Left lung (tissue), 10 donors: ENCODE results near the gene KITLG. TPM values are rescaled to one million over a fixed set of nuclear protein-coding genes. Genes with fewer than 3 reads are reported as not detected.

ENCODE experiments used
- ATAC-seq: fragments of 200-7000 bp; cut with Tn5 transposase; one replicate; pipeline ENCODE4 v1.9.1; 2020; ENCODE audit warnings: moderate library complexity
- DNase-seq, 4 donors: peaks; one replicate each; pipeline ENCODE4 v3.0.0-alpha.2; 2013 to 2020
- H3K27ac ChIP-seq, 2 donors: fragments of 200-600 bp; sonication (generic) in 1 of 2; one replicate each; pipeline versions ENCODE4 v1.5.0 to v1.8.0; 2020 to 2021
- H3K27me3 ChIP-seq, 2 donors: fragments of 200-600 bp; sonication (generic) in 1 of 2; one replicate each; pipeline versions ENCODE4 v1.5.0 to v1.8.0; 2020 to 2021
- H3K36me3 ChIP-seq, 2 donors: fragments of 200-600 bp; sonication (generic) in 1 of 2; one replicate each; pipeline versions ENCODE4 v1.5.0 to v1.8.0; 2020 to 2021
- H3K4me1 ChIP-seq, 2 donors: fragments of 200-600 bp; one replicate each; pipeline ENCODE4 v1.8.0; 2021
- H3K4me3 ChIP-seq, 2 donors: fragments of 200-600 bp; sonication (generic) in 1 of 2; one replicate each; pipeline versions ENCODE4 v1.5.0 to v1.8.0; 2020 to 2021; ENCODE audit warnings: mild to moderate bottlenecking in 1 of 2
- H3K9me3 ChIP-seq, 2 donors: fragments of 200-600 bp; sonication (generic) in 1 of 2; one replicate each; pipeline versions ENCODE4 v1.5.0 to v1.8.0; 2020 to 2021
- intact Hi-C, 2 donors: fragments of 100-400 bp; cut with DNase I; formaldehyde crosslinking; loops; one replicate each; pipeline versions ENCODE4 v1.11.2 to v1.14.2; 2022
- polyA plus RNA-seq, 6 donors: library from polyadenylated mRNA; unstranded; fragments of 120-200 nt; gene quantifications; one replicate each; pipeline ENCODE4 v1.2.1, GENCODE V29; 2013; ENCODE audit not compliant: insufficient read length in 6 of 6
- total RNA-seq, 2 donors: library from RNA; stranded (reverse); fragmentation: NEBNext Ultra II Directional; extraction: Animal tissue kit (Norgen Biotek cat#: 25700); gene quantifications; one replicate each; pipeline ENCODE4 v1.2.1, GENCODE V29; 2021
- TF ChIP-seq, protein P1 (sequence below), 2 donors: fragments of 200-600 bp; sonication (generic) in 1 of 2; IDR thresholded peaks; one replicate each; pipeline versions ENCODE4 v1.5.0 to v1.8.0; 2021; ENCODE audit warnings: antibody characterized with exemption in 2 of 2
- donor health status: DM: no; HTN: yes; CAD: no.
- donor health status: DM: no; HTN: no; CAD: no.

KITLG gene
- total and polyA plus RNA-seq, 8 donors: 35.6 to 69.1 (median 40.3) TPM

- TF ChIP-seq, protein P1, sequence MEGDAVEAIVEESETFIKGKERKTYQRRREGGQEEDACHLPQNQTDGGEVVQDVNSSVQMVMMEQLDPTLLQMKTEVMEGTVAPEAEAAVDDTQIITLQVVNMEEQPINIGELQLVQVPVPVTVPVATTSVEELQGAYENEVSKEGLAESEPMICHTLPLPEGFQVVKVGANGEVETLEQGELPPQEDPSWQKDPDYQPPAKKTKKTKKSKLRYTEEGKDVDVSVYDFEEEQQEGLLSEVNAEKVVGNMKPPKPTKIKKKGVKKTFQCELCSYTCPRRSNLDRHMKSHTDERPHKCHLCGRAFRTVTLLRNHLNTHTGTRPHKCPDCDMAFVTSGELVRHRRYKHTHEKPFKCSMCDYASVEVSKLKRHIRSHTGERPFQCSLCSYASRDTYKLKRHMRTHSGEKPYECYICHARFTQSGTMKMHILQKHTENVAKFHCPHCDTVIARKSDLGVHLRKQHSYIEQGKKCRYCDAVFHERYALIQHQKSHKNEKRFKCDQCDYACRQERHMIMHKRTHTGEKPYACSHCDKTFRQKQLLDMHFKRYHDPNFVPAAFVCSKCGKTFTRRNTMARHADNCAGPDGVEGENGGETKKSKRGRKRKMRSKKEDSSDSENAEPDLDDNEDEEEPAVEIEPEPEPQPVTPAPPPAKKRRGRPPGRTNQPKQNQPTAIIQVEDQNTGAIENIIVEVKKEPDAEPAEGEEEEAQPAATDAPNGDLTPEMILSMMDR (IDR thresholded peaks at IDR 0.05): no peak
- H3K4me1 ChIP-seq: no peaks in the 10 kb centered on the region
These were observed 129.1 kb downstream of the KITLG start for GRCh38 chr12:88451205-88451604.

GRCh38 chr12:88450136-88450535 lies 130.1 kb downstream of the KITLG start:
- Histone ChIP-seq H3K4me3 (no peak overlapping the region), H3K4me1 (no peaks in the 10 kb centered on the region), H3K27me3 (no peaks in the 10 kb centered on the region), H3K27ac (no peak overlapping the region), H3K36me3 (no peaks in the 10 kb centered on the region), H3K9me3 (no peaks in the 10 kb centered on the region)
- no peak for DNase-seq
- no peak for ATAC-seq
- TF ChIP-seq, protein P1 (IDR thresholded peaks at IDR 0.05): no peak
- intact Hi-C loops: no loop called here

More at GRCh38 chr12:88451205-88451604, 129.1 kb downstream of the KITLG start:
- ATAC-seq (no peak), DNase-seq (no peak)
- Histone ChIP-seq H3K27ac (no peak overlapping the region), H3K9me3 (no peaks in the 10 kb centered on the region), H3K4me3 (no peak overlapping the region), H3K27me3 (no peaks in the 10 kb centered on the region), H3K36me3 (no peaks in the 10 kb centered on the region)
- intact Hi-C loops: no loop called here

DNA sequence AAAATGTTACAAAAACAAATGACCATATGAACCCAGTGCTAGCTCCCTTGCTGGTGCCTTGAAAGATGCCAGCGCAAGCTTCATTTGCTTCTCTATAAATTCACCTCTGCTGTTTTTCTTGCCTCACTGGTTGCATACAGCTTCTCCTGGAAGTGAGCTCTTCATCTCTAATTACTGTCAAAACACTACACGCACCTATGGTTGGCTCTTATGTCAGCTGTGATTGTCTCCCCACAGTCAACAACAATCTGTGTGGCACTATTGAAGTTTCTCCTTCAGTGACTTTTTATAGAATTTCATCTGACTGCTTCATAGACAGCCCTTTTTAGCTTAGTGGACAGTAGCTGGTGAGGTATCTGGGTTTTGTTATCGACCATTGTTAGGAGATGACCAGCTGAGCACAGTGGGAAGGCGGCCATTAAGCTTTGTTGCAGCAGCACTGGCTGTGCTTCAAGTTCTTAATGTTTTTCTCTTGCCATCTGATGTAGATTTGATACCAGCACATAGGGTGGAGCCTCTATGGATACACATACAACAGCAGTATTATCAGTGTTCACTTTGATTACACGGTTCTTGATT lies 131.8 kb downstream of the KITLG start:
- no peaks in the 10 kb centered on the region for H3K9me3 ChIP-seq
- intact Hi-C loops: no loop called here
- no peaks in the 10 kb centered on the region for H3K4me1 ChIP-seq
- DNase-seq (no peak), ATAC-seq (no peak)
- TF ChIP-seq, protein P1 (IDR thresholded peaks at IDR 0.05): no peak
- no peaks in the 10 kb centered on the region for H3K36me3 ChIP-seq
- no peaks in the 10 kb centered on the region for H3K27me3 ChIP-seq
- H3K4me3 ChIP-seq: no peak overlapping the region
- no peak overlapping the region for H3K27ac ChIP-seq

- TF ChIP-seq, protein P1 (IDR thresholded peaks at IDR 0.05): no peak
- no peak for DNase-seq
- intact Hi-C loops: no loop called here
- no peak for ATAC-seq
- peaks cover 0 to 7% of the 10 kb centered on the region in 2 donors for H3K9me3 ChIP-seq
- H3K4me1 ChIP-seq: no peaks in the 10 kb centered on the region
- no peaks in the 10 kb centered on the region for H3K36me3 ChIP-seq
- no peak overlapping the region for H3K27ac ChIP-seq
- no peak overlapping the region for H3K4me3 ChIP-seq
- H3K27me3 ChIP-seq: no peaks in the 10 kb centered on the region
These were observed 134.4 kb downstream of the KITLG start for GRCh38 chr12:88445705-88446394.

DNA sequence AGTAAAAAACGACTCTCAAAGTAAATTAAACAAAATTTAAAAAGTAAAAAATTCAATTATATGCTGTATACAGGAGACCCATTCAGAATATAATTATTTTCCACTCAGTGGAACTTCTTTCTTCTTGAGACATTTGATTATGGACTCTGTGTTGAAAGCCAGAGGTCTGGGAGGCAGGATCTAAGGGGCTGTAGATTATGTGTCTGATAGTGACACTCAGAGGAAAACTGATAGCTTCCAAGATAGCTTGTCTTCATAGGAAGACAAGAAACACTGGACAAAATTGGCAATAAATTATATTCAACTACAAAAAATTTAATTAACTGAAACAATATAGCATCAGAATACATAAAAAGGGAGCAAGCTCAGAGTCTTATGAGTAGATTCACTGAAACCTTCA lies 135.8 kb downstream of the KITLG start:
- DNase-seq (no peak), ATAC-seq (no peak)
- Histone ChIP-seq H3K27ac (no peak overlapping the region), H3K4me3 (no peak overlapping the region), H3K27me3 (no peaks in the 10 kb centered on the region), H3K36me3 (no peaks in the 10 kb centered on the region), H3K9me3 (peaks cover 0 to 7% of the 10 kb centered on the region in 2 donors), H3K4me1 (no peaks in the 10 kb centered on the region)
- TF ChIP-seq, protein P1 (IDR thresholded peaks at IDR 0.05): no peak
- intact Hi-C loops: no loop called here
